Calu3 (cell line): ENCODE results near the gene ABHD10. TPM values are rescaled to one million over a fixed set of nuclear protein-coding genes. Genes with fewer than 3 reads are reported as not detected.
A peak's percentile ranks its signal among the peaks of the same experiment; 100 is the strongest.

Source experiments
- BruUV-seq: library from RNA; stranded (reverse); fragments of 400-500 nt; replicated peaks from 2 replicates; lab custom pipeline; 2021; lab: Mats Ljungman, UMichigan
- CTCF ChIA-PET: fragments of 300-600 bp; sonication (Branson Sonifier 250); formaldehyde crosslinking; loops from one replicate; lab custom pipeline; 2022; ENCODE audit warnings: antibody characterized with exemption; lab: Charles Lee
- DNase-seq: peaks from one replicate; pipeline ENCODE4 v3.0.0; 2022
- H3K27ac Mint-ChIP-seq: one replicate; pipeline ENCODE4 v1.8.0; 2022; ENCODE audit warnings: mixed read lengths; ENCODE audit not compliant: unreplicated experiment
- H3K27me3 Mint-ChIP-seq: one replicate; pipeline ENCODE4 v1.8.0; 2022; ENCODE audit warnings: mixed read lengths; ENCODE audit not compliant: unreplicated experiment
- H3K36me3 Mint-ChIP-seq: one replicate; pipeline ENCODE4 v1.8.0; 2022; ENCODE audit warnings: mild to moderate bottlenecking, moderate library complexity, mixed read lengths; ENCODE audit not compliant: insufficient read depth, unreplicated experiment
- H3K4me1 Mint-ChIP-seq: one replicate; pipeline ENCODE4 v1.8.0; 2022; ENCODE audit warnings: mild to moderate bottlenecking, low read depth, mixed read lengths; ENCODE audit not compliant: unreplicated experiment
- H3K4me3 Mint-ChIP-seq: one replicate; pipeline ENCODE4 v1.8.0; 2022; ENCODE audit warnings: mild to moderate bottlenecking, low read depth, moderate library complexity, mixed read lengths; ENCODE audit not compliant: unreplicated experiment
- H3K9me3 Mint-ChIP-seq: one replicate; pipeline ENCODE4 v1.8.0; 2022; ENCODE audit warnings: low read depth, mixed read lengths; ENCODE audit not compliant: unreplicated experiment
- CTCF ChIP-seq: fragments of 200-600 bp; IDR thresholded peaks from one replicate; pipeline ENCODE4 v1.8.0; 2022; ENCODE audit warnings: antibody characterized with exemption; ENCODE audit not compliant: unreplicated experiment
- intact Hi-C: fragments of 100-400 bp; cut with micrococcal nuclease; formaldehyde crosslinking; loops from one replicate; pipeline ENCODE4 v1.10.0; 2022; ENCODE audit not compliant: unreplicated experiment
- total RNA-seq: library from RNA; stranded (reverse); gene quantifications from 2 replicates; pipeline ENCODE4 v1.2.3, GENCODE V29; 2022

The ABHD10 gene
- total RNA-seq, 1 experiment from 2014 or later: 26.4 TPM

DNA sequence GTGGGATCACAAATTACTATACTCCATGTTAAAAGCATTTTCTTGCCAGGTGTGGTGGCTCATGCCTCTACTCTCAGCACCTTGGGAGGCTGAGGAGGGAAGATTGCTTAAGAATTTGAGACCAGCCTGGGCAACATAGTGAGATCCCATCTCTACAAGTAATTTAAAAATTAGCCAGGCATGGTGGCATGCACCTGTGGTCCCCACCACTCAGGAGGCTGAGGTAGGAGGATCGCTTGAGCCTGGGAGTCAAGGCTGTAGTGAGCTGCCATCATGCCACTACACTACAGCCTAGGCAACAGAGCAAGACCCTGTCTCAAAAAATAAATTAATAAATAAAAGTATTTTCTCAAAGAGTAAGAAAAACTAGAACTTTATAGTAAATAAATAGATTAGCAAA, 22.9 kb upstream of the ABHD10 start:
- peaks cover 3% of the 10 kb centered on the region for H3K9me3 Mint-ChIP-seq
- BruUV-seq: no TSS peak

DNA sequence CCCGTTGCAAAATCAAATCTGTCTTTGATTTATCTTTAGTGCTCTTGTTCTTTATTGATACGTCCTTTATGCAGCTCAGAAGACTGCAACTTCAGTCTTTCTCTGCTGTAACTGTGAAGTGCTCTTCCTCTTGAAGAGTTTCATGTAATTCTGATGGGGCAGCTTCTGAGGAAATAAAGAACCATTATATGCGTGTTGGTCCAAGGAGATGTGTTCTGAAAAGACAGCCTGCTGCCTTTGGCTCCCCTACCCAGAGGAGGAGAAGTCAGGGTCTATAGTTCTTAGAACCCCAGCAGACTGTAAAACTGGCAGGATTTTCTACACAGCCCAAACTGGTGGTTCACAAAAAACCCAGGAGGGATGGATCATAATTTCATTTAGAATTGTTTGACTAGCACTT, 22.4 kb upstream of the ABHD10 start:
- CTCF ChIA-PET: interaction anchor here (0.6 to 2.9 kb wide), 2 partner anchors 61 to 240 kb away, joined by 4 to 12 read pairs; no protein-coding TSS in a partner anchor

More for the DNA sequence above, 22.9 kb upstream of the ABHD10 start:
- CTCF ChIA-PET: interaction anchor here (2.9 kb wide), 1 partner anchor 239 kb away, joined by 12 read pairs; no protein-coding TSS in a partner anchor
- no peaks in the 10 kb centered on the region for H3K27me3 Mint-ChIP-seq
- H3K4me1 Mint-ChIP-seq: peaks cover 24% of the 10 kb centered on the region
- no peaks in the 10 kb centered on the region for H3K36me3 Mint-ChIP-seq
- no peak overlapping the region for H3K4me3 Mint-ChIP-seq
- H3K27ac Mint-ChIP-seq: no peak overlapping the region
- intact Hi-C loops: no loop called here
- no peak for DNase-seq
- no peak for TF ChIP-seq CTCF

GRCh38 chr3:111956995-111957734, 21.7 kb upstream of the ABHD10 start:
- H3K27ac Mint-ChIP-seq: peak overlapping the region; percentile 7
- peaks cover 3% of the 10 kb centered on the region for H3K9me3 Mint-ChIP-seq
- no peak overlapping the region for H3K4me3 Mint-ChIP-seq
- no peaks in the 10 kb centered on the region for H3K36me3 Mint-ChIP-seq
- peaks cover 24% of the 10 kb centered on the region for H3K4me1 Mint-ChIP-seq
- intact Hi-C loops: no loop called here
- no peak for DNase-seq
- CTCF ChIA-PET: interaction anchor here (0.6 to 2.9 kb wide), 4 partner anchors 24 to 240 kb away, joined by 3 to 12 read pairs (median 4); no protein-coding TSS in a partner anchor
- BruUV-seq: no TSS peak
- H3K27me3 Mint-ChIP-seq: no peaks in the 10 kb centered on the region
- no peak for TF ChIP-seq CTCF

More for the DNA sequence above, 22.4 kb upstream of the ABHD10 start:
- Mint-ChIP-seq H3K27me3 (no peaks in the 10 kb centered on the region), H3K27ac (peak overlapping the region; percentile 7), H3K36me3 (no peaks in the 10 kb centered on the region), H3K4me3 (no peak overlapping the region), H3K4me1 (peaks cover 24% of the 10 kb centered on the region), H3K9me3 (peaks cover 3% of the 10 kb centered on the region)
- intact Hi-C loops: no loop called here
- no peak for DNase-seq
- TF ChIP-seq CTCF: no peak
- BruUV-seq: no TSS peak

- Mint-ChIP-seq H3K4me1 (peaks cover 18% of the 10 kb centered on the region), H3K4me3 (no peak overlapping the region), H3K36me3 (peaks cover 8% of the 10 kb centered on the region), H3K9me3 (peaks cover 3% of the 10 kb centered on the region), H3K27ac (no peak overlapping the region), H3K27me3 (no peaks in the 10 kb centered on the region)
- CTCF ChIA-PET: interaction anchor here (0.6 kb wide), 1 partner anchor 233 kb away, joined by 3 read pairs; no protein-coding TSS in a partner anchor
- no TSS peak for BruUV-seq
- no peak for TF ChIP-seq CTCF
- no peak for DNase-seq
- intact Hi-C loops: no loop called here
These were observed 17.2 kb upstream of the ABHD10 start for GRCh38 chr3:111961461-111962164.
